Hepatocyte (in vitro differentiated cells): ENCODE data around the gene SFTPD. TPM values are rescaled to one million over a fixed set of nuclear protein-coding genes. Genes with fewer than 3 reads are reported as not detected.

Source experiments
- DNase-seq: peaks from one replicate; pipeline ENCODE4 v3.0.0-alpha.2; 2016; ENCODE audit warnings: low spot score
- H2AFZ ChIP-seq: fragments of 200-600 bp; sonication (generic); 2 replicates; pipeline ENCODE4 v1.6.0; 2016; ENCODE audit warnings: antibody characterized with exemption, mild to moderate bottlenecking
- H3K27ac ChIP-seq: fragments of 200-600 bp; sonication (generic); 2 replicates; pipeline ENCODE4 v1.5.1; 2016; ENCODE audit warnings: mild to moderate bottlenecking
- H3K27me3 ChIP-seq: fragments of 200-600 bp; sonication (generic); 2 replicates; pipeline ENCODE4 v1.6.1; 2016
- H3K36me3 ChIP-seq: fragments of 200-600 bp; sonication (generic); replicated peaks from 2 replicates; pipeline ENCODE4 v1.5.1; 2016; ENCODE audit warnings: low read depth; ENCODE audit not compliant: insufficient read depth
- H3K4me1 ChIP-seq: fragments of 200-600 bp; sonication (generic); 2 replicates; pipeline ENCODE4 v1.5.1; 2016; ENCODE audit warnings: mild to moderate bottlenecking, moderate library complexity; ENCODE audit not compliant: insufficient read depth
- H3K4me2 ChIP-seq: fragments of 200-600 bp; sonication (generic); 2 replicates; pipeline ENCODE4 v1.6.0; 2016
- H3K4me3 ChIP-seq: fragments of 200-600 bp; sonication (generic); 2 replicates; pipeline ENCODE4 v1.5.1; 2016; ENCODE audit warnings: mild to moderate bottlenecking
- H3K79me2 ChIP-seq: fragments of 200-600 bp; sonication (generic); 2 replicates; pipeline ENCODE4 v1.6.0; 2017; ENCODE audit warnings: mild to moderate bottlenecking
- H3K9me2 ChIP-seq: fragments of 200-600 bp; sonication (generic); replicated peaks from 2 replicates; pipeline ENCODE4 v1.6.0; 2017; ENCODE audit warnings: mild to moderate bottlenecking; ENCODE audit not compliant: insufficient read depth
- H3K9me3 ChIP-seq: fragments of 200-600 bp; sonication (generic); 2 replicates; pipeline ENCODE4 v1.5.1; 2016; ENCODE audit warnings: low read depth, mild to moderate bottlenecking
- H4K20me1 ChIP-seq: fragments of 200-600 bp; sonication (generic); 2 replicates; pipeline ENCODE4 v1.6.0; 2016; ENCODE audit warnings: mild to moderate bottlenecking; ENCODE audit not compliant: insufficient read depth, poor library complexity, severe bottlenecking
- EZH2 ChIP-seq: fragments of 200-600 bp; sonication (generic); IDR thresholded peaks from 2 replicates; pipeline ENCODE4 v1.6.1; 2016; ENCODE audit warnings: antibody characterized with exemption, mild to moderate bottlenecking, borderline replicate concordance
- EZH2phosphoT487 ChIP-seq: fragments of 200-600 bp; sonication (generic); IDR thresholded peaks from one replicate; pipeline ENCODE4 v1.6.1; 2018; ENCODE audit warnings: antibody characterized with exemption, mild to moderate bottlenecking, low read depth, moderate library complexity; ENCODE audit not compliant: unreplicated experiment, severe bottlenecking
- WGBS: methylation state at CpG from one replicate; pipeline ENCODE4 v1.1.6; 2016; ENCODE audit warnings: low lambda C conversion rate; ENCODE audit errors: missing lambda C conversion rate; 5-methylcytosine and 5-hydroxymethylcytosine counted together
- polyA plus RNA-seq: library from polyadenylated mRNA; unstranded; fragments of >200 nt; fragmentation: Nextera tagmentation; extraction: Ambion mirVana; gene quantifications from 2 replicates; pipeline ENCODE4 v1.2.1, GENCODE V29; 2016
- total RNA-seq: library from RNA; depleted of rRNA; stranded (reverse); fragments of >200 nt; gene quantifications from 2 replicates; pipeline ENCODE4 v1.2.3, GENCODE V29; 2014
- TF ChIP-seq, protein P1 (sequence below): fragments of 200-600 bp; sonication (generic); IDR thresholded peaks from 2 replicates; pipeline ENCODE4 v1.5.1; 2016; ENCODE audit warnings: antibody characterized with exemption, mild to moderate bottlenecking; ENCODE audit not compliant: poor library complexity

Gene SFTPD
- total and polyA plus RNA-seq, 2 experiments from 2014 or later, result 55.5 to 233 TPM

DNA sequence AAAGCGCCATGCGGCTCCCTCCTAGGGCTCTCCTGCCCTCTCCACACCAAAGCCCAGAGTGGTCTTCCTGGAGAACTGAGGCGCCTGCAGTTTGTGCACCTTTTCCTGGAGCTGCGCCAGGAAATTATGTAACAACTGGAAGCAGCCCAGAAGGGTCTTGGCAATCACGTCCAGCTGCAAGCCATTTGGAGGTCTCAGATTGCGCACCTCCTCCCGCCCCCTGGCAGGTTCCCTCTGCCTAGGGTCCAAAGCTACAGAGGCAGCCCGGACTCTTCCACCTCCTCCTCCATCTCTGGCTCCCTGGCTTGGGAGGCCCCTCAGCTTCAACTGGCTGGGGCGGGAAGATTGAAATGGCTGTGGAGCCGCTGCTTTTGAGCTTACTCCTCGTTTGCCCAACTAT is 34.0 kb upstream of the SFTPD start:
- Histone ChIP-seq H3K4me2 (peak overlapping the region; percentile 97), H3K4me1 (no peaks in the 10 kb centered on the region), H3K9me3 (no peaks in the 10 kb centered on the region), H3K4me3 (no peak overlapping the region), H3K36me3 (no peaks in the 10 kb centered on the region), H2AFZ (no peak overlapping the region), H3K79me2 (no peaks in the 10 kb centered on the region), H3K27ac (no peak overlapping the region), H3K9me2 (no peaks in the 10 kb centered on the region), H4K20me1 (no peaks in the 10 kb centered on the region), H3K27me3 (peaks cover 21% of the 10 kb centered on the region)
- TF ChIP-seq EZH2 (no peak), EZH2phosphoT487 (no peak)
- TF ChIP-seq, protein P1, sequence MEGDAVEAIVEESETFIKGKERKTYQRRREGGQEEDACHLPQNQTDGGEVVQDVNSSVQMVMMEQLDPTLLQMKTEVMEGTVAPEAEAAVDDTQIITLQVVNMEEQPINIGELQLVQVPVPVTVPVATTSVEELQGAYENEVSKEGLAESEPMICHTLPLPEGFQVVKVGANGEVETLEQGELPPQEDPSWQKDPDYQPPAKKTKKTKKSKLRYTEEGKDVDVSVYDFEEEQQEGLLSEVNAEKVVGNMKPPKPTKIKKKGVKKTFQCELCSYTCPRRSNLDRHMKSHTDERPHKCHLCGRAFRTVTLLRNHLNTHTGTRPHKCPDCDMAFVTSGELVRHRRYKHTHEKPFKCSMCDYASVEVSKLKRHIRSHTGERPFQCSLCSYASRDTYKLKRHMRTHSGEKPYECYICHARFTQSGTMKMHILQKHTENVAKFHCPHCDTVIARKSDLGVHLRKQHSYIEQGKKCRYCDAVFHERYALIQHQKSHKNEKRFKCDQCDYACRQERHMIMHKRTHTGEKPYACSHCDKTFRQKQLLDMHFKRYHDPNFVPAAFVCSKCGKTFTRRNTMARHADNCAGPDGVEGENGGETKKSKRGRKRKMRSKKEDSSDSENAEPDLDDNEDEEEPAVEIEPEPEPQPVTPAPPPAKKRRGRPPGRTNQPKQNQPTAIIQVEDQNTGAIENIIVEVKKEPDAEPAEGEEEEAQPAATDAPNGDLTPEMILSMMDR, result no peak
- WGBS, result 78% methylated on average over 10 of the region's 11 CpGs
- no peak for DNase-seq

DNA sequence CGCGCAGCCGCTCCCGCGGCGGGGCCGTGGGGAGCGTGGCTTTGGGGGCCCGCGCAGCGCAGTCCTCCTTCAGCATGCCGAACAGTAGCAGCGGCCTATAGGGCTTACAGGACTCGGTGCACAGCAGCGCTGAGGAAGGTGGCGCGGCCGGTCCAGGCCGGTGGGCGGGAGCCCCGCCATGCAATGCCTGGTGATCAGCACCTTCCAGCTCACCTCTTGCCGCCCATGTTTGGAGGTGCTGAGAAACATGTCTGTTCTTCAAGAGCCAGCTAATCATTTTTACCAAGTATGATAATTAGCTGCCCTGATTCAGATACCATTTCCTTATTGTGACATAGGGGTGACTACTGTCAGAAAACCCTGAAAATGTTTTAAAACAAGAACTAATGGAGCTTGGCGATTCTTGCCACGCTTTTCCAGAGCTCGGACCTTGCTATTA is 33.5 kb upstream of the SFTPD start:
- 20% methylated on average over 19 of the region's 25 CpGs for WGBS
- Histone ChIP-seq H2AFZ (peak overlapping the region; percentile 97), H3K9me2 (no peaks in the 10 kb centered on the region), H3K4me1 (no peaks in the 10 kb centered on the region), H3K4me2 (peak overlapping the region; percentile 97), H3K27me3 (peaks cover 21% of the 10 kb centered on the region), H4K20me1 (no peaks in the 10 kb centered on the region), H3K9me3 (no peaks in the 10 kb centered on the region), H3K27ac (no peak overlapping the region), H3K36me3 (no peaks in the 10 kb centered on the region), H3K4me3 (peak overlapping the region; percentile 84), H3K79me2 (no peaks in the 10 kb centered on the region)
- DNase-seq, result no peak
- TF ChIP-seq, protein P1, result no peak
- TF ChIP-seq EZH2 (no peak), EZH2phosphoT487 (no peak)

GRCh38 chr10:79981450-79982361 is 32.8 kb upstream of the SFTPD start:
- peak; percentile 80 for DNase-seq
- Histone ChIP-seq H3K4me1 (no peaks in the 10 kb centered on the region), H3K27ac (peak overlapping the region; percentile 84), H3K9me3 (no peaks in the 10 kb centered on the region), H3K9me2 (no peaks in the 10 kb centered on the region), H2AFZ (peak overlapping the region; percentile 97), H3K79me2 (no peaks in the 10 kb centered on the region), H3K36me3 (no peaks in the 10 kb centered on the region), H3K27me3 (peaks cover 21% of the 10 kb centered on the region), H3K4me2 (peak overlapping the region; percentile 97), H4K20me1 (no peaks in the 10 kb centered on the region), H3K4me3 (peak overlapping the region; percentile 84)
- 2% methylated on average over 55 of the region's 89 CpGs for WGBS
- TF ChIP-seq EZH2phosphoT487 (no peak), EZH2 (no peak)
- TF ChIP-seq, protein P1, result peak; percentile 5
